Hepatocyte (in vitro differentiated cells): Measurements from ENCODE around the gene ASXL2.
"Not testable (repeated sequence)": the region's sequence is repeated elsewhere in the genome, so short reads cannot be mapped to it uniquely, and the experiment has no call there.

Experiments
- EZH2phosphoT487 ChIP-seq: fragments of 200-600 bp; sonication (generic); IDR thresholded peaks from one replicate; pipeline ENCODE4 v1.6.1; 2018; ENCODE audit warnings: antibody characterized with exemption, mild to moderate bottlenecking, low read depth, moderate library complexity; ENCODE audit not compliant: unreplicated experiment, severe bottlenecking
- TF ChIP-seq, protein P1 (sequence below): fragments of 200-600 bp; sonication (generic); IDR thresholded peaks from 2 replicates; pipeline ENCODE4 v1.5.1; 2016; ENCODE audit warnings: antibody characterized with exemption, mild to moderate bottlenecking; ENCODE audit not compliant: poor library complexity

- TF ChIP-seq, protein P1, sequence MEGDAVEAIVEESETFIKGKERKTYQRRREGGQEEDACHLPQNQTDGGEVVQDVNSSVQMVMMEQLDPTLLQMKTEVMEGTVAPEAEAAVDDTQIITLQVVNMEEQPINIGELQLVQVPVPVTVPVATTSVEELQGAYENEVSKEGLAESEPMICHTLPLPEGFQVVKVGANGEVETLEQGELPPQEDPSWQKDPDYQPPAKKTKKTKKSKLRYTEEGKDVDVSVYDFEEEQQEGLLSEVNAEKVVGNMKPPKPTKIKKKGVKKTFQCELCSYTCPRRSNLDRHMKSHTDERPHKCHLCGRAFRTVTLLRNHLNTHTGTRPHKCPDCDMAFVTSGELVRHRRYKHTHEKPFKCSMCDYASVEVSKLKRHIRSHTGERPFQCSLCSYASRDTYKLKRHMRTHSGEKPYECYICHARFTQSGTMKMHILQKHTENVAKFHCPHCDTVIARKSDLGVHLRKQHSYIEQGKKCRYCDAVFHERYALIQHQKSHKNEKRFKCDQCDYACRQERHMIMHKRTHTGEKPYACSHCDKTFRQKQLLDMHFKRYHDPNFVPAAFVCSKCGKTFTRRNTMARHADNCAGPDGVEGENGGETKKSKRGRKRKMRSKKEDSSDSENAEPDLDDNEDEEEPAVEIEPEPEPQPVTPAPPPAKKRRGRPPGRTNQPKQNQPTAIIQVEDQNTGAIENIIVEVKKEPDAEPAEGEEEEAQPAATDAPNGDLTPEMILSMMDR, result not testable (repeated sequence)
- not testable (repeated sequence) for TF ChIP-seq EZH2phosphoT487
Observed at GRCh38 chr2:25917411-25917810, 39.1 kb upstream of the ASXL2 start.
